NCI-H446 (cell line): Measurements from ENCODE around the gene STRIT1.

Experiments
- DNase-seq, 2 experiments: peaks; one replicate each; lab custom pipeline; 2025; lab: John Stamatoyannopoulos, UW

STRIT1 gene

DNA sequence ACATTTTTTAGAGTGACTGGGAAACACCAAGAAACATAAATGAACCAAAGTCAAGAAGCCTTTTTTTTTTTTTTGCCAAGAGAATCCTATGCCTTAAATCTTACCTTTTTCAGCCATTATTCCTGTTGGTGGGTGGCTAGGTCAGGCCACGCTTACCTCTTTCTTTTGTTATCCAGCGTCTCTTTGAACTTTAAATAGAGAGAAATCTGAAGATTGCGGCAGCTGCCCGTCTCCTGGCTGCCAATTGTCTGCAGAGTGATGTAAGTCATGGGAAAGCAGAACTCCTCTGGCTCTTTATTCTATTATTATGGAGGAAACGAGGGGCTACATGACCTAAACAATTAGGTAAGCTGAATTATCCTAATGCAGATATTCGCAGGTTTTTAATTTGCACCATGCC lies at the start of gene STRIT1:
Gene STRIT1 (minus strand): TSS at position 168 of the 400 bp plus-strand sequence.
- DNase-seq = no peak

DNA sequence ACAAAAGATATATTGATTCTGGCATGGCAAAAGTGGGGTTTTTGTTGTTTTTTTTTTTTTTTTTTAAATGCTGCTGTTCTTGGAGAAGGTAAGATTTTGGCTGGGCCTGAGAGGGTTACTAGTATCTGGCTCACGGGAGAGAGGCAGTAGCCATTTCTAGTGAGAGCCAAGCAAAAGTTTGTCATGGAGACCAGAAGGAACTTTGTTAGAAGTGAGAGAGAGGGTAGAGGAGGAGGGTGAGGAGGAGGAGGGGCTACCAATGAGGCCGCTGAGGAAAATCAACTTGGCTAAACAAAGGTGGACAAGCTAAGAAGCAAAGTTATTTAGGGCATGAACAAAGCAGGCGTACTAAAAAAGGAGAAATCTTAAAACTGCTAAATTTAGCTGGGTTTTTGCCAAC lies 48.9 kb upstream of the STRIT1 start:
- no peak for DNase-seq

DNA sequence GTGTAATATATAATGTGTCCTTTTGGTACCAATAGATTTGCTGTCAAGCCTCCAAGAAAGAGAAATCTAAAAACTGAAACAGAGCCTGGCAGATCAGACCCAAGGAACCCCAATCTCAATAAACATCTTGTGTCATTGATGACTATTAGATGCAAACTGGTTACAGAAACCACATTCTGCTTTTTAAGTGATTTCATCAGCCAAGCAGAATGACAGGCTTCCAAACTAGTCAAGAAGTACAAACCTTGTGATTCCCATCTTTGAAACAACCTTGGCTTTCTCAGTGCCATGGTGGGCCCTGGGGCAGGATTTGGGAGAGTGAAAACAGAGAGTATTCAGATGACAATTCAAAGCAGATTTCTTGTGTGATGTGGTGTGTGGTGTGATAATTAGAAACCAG lies 45.6 kb upstream of the STRIT1 start:
- no peak for DNase-seq

DNA sequence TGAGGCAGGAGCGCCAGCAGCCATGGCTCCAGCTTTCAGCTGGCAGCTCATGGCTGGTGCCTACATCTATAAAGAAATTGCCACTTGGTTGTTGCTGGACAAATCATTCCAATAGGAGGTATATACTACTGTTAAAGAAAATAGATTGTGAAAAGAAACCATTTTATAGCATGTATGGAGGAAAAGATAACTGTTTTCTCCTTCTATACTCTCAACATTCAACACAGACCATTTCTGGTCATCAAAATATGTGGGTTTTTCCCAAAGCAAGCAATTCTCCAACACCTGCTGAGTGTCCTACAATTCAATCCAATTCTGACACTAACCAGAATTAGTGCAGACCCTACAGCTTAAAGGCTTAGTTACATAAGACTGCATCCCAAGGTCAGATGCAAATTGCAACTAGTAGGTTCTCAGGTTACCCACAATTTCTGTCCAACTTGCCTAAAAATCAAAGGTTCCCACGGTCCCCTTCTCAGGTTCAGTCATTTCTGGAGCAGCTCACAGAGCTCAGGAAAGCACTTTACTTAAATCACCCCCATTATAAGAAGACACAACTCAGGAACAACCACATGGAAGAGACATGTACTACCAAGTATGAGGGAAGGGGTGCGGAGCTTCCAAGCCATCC lies 42.4 kb upstream of the STRIT1 start:
- DNase-seq = no peak

DNA sequence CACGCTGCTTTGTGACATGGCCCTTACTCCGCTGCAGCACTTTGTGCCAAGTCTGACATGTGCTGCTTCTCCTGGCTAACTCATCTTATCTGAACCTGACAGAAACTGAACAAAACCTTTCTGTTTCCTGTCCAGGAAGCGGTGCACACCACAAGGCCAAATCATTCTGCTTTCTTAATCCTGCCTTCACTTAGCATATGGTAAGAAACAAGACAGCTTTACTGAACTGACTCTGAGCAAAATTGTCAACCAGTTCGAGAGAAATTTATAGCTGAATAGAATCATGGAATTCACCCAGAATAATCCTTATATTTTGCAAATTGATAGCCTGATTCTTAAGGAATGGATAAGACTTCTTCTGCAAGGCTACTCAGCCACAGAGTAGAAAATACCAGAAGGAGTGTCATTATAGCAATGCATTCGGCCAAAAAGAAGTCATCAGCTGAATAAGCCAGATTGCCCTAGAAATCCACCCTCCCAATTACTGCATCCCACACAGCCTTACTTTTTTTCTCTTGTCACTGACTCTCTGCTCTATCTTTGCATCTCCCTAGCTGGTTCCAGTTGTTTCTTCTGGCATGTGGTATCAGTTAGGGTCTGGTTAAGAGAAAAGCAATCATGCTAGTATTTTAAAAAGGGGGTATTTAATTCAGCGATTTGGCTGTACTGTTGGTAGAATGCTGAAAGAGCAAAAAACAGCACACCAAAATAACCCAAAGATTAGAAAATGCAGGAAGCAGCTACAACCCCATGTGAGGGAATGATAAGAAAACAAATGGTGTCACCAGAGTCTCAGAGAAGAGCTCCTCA lies 41.6 kb upstream of the STRIT1 start:
- DNase-seq = no peak

DNA sequence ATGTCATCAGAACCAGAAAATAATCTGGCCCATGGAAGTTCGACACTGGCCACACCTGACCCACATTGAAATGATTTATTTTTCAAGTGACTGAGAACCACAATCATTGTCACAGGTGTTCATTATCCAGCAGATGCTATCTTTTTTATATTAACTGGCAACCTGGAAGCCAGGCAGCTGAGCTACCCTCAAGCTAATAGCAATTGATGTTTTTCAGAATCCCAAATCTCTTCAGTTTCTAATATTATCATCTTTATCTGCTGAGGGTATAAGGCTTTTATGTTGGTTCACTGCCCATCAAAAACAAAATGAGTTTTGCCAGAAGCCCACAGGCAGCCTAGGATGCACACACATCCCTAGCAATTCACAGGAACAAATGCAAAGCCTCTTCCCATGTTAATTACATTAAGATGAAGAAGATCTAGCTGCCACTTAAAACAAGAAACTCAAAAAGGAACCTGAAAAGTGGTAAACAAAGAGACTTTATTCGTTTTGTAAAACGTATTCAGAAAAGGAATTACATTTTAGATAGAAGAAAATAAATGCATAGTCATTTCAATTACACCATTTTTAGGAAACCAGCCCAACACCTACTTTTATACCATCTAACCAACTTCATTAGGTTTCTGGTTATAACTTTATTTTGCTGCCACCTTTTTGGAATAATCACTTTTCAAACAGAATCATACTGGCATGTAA lies 40.9 kb upstream of the STRIT1 start:
- DNase-seq = no peak

DNA sequence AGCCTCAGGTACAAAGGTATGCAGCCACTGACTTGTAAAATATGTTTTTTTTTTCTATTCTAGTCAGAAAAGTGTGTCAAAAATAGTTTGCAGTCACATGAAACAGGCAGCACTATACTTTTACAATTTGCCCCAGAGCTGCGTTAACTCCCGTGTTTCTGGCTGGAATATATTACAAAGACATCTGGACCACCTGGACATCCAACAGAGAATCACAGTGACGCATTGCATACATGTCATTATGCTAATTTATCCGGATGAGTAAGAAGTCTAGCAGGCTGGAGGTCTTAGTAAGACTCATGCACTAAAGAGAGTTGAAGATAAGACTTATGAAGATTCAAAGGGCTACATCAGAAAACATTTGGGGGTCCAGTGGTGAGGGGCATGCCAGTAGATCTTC lies 39.2 kb upstream of the STRIT1 start:
- DNase-seq = no peak

DNA sequence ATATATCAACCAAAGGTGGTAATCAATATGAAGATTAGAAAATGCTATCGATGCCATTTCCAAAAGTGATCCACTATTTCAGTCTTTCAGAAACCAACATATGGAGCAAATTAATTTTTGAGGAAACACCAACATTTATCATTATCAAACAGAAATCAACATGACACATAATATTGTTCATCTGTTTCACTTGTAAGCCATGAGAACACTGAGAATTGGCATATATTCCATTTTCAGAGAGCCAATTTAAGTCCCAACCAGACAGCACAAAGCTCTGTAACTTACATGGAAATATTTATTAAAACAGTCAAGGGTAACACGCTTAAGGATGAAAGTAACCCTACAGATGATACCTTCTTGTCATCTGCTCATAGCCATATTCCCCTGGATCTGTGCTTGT lies 37.6 kb upstream of the STRIT1 start:
- no peak for DNase-seq

DNA sequence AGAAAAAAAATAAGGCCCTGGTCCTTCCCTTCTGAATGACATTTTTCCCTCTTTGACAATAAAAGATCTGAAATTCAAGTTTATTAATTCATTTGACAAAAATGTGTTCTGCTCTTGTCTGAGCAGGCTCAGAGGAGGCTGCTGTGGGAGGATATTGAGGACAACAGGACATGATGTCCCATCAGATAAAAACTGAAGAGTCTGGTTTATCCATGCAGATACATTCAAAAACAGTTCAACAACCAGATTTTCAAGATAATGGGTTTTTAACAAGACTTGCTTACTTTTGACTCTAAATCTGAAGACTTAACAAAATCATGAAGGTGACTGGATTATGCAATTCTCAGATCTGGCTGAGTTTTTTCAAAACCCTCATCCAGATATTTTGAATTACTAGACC lies 36.9 kb upstream of the STRIT1 start:
- no peak for DNase-seq

DNA sequence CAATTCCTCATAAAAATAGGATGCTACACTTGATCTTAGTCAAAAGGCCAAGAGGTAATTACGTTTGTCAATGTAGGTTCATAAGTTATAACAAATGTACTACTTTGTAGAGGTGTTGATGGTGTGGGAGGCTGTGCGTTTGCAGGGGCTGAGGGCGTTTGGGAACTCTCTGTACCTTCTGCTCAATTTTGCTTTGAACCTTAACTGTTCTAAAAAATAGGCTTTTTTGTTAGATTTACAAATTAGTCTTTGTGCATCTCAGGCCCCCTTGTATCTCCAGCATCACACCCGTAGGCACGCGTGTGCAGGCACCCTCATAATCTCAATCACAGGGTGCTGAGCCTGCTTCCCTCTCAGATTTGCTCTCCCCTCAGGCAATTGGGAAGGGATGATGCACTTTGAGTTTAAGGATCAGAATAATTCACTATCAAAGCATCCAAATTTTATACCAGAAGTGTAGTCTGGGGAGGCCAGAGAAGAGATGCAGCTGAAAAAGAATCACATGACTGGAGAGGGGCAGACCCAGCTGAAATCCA lies 36.1 kb upstream of the STRIT1 start:
- DNase-seq = no peak

DNA sequence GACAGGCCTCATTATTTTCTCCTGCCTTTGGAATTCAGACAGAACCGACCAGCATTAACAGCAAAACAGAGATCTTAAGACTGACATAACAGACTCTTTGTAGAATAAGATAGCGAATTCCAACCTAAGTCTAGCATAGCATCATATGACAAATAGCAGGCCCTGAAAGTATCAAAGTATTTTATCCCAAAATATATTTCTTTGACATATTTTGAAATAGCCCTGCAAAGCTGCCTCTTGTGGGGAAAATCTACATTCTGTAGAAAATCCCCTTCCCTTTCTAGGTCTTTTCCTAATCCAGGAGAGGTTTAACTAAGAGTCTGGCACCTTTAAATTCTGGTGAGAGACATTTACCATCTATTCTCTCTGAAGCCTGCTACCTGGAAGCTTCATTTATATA lies 34.4 kb upstream of the STRIT1 start:
- DNase-seq = no peak

DNA sequence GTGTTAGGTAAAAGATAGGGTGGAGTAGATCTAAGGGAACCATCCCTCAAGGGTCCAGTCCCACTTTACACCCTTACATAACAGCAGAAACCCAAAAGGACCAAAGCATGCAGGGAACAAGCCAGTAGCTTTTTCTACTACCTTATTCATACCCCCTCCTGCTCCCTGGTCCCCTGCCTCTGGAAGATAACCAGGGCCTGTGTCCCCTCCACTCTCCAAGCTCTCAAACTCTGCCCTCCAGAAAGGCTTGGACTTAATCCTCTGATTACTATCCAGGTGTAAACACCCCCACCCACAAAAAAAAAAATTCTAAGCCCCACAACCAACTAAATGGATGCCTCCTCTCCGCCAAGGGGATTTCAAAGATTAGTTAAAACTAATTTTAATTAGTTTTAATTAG lies 33.9 kb upstream of the STRIT1 start:
- DNase-seq = no peak

DNA sequence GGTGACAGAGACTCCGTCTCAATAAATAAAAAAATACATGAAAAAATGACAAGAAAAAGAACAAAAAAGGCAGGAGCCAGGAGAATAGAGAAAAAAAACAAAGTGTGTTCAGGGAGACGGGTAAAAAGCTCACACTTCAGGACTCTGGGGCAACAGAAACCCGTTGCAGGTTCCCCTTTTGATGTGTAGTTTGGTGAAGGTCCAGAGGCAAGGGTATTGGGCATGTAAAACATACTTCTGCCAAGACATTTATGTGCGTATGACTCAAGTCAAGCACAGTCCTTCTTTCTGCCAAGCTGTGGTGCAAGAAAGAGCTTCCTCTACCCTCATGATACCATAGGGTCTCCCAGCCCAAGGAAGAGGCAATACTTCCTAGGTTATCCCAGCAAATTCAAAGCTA lies 33.4 kb upstream of the STRIT1 start:
- no peak for DNase-seq

DNA sequence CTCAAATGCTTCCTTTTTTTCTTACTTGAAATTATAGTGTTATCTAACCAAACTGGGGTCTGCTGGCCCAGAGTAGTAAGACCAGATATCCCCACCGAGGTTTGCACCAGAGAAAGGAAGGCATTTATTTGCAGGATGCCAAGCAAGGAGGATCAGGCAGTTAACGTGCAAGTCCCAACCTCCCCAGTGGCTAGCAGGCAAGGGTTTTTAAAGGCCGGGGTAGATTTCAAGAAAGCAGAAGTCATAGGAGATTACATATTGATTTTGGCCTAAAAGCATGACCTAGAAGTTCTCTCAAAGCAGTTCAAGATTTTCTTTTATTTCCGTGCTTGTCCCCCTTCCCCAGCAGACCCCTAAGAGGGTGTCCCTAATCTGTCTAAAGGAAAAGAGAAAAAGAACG lies 32.8 kb upstream of the STRIT1 start:
- DNase-seq = no peak

DNA sequence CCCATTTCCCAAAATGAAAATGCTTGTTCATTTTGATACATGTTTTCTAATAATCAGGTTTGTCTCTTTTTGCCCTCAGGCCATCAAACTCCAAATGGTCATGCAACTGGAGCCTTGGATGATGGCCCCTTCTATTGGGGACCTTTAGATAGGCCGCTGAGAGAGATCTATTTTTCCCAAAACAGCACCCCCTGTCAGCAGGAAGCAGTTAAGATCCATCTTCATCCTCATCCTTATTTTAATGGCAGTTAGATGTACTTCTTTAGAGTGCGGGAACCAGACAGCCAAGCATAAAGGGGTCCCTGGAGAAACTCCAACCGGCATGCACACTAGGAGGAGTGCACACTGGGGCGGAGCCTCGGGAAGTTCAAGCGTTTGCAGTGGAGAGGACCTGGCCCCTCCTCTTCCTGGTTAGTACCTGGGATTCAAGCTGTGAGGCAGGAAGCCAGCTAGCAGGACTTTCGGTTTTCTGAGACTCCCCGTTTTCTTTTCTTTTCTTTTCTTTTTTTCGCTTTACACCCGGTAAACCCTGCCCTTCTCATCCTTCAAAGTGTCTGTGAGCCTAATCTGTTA lies 31.9 kb upstream of the STRIT1 start:
- no peak for DNase-seq

DNA sequence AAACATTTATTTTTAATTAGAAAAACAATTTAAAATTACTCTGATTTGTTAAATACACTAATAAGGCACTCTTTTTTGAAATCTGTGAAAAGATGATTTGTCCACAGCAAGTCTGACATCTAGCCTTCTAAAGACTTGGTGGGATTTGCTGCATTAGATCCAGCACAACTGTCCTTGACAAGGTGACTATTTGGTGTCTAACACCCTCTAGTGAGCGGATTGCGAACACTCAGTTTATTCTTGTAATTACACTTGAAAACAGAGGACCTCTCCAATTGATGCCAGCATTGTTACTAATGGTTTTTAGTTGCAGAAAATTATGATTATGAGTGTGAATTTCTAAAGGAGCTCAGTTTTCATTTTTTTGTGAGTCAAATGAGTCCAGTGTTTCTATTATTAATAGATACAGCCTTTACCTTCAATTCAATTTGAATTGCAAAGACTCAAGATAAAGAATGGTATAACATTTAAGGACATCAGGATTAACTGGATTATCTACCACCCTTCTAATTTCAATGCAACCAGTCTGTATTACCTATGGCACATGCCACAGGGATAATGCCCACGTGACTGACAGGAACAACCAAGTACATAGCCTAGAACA lies 29.7 kb upstream of the STRIT1 start:
- DNase-seq = peak; percentile 39 to 84

DNA sequence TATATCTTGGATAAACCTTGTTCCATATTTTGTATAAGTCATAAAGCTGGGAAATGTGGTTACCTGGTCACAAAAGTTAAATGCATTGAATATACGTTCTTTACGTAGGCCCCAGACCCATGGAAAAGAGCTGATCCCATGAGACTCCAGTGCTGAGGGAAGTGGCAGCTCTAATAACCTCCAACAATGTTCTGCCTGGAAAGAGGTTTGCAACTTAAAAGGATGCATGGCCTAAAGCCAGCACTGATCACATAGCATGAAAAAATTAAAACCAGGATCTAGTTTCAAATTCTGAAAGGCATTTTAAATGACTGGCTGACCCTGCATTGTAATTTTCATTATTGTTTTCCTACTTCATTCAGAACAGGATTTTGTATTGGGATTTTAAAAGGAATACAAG lies 27.9 kb upstream of the STRIT1 start:
- DNase-seq = peak in 1 of 2 experiments; percentile 13

DNA sequence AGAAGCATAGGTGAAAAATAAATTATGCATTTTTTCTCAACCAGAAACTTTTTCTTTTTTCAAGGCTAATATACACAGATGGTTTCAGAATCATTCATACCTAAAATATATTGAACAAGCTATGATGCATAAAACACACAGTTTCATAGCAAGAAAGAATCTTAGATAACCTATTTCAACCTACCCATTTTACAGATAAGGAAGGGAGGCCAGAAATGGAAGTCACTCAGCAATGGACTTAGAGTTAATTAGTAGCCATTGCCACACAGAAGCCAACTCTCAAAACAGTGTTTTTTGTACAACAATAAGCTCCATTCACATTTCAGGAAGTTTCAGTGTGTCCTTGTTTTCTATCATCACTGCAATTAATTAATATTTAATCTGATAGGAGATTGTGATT lies 27.5 kb upstream of the STRIT1 start:
- DNase-seq = no peak

DNA sequence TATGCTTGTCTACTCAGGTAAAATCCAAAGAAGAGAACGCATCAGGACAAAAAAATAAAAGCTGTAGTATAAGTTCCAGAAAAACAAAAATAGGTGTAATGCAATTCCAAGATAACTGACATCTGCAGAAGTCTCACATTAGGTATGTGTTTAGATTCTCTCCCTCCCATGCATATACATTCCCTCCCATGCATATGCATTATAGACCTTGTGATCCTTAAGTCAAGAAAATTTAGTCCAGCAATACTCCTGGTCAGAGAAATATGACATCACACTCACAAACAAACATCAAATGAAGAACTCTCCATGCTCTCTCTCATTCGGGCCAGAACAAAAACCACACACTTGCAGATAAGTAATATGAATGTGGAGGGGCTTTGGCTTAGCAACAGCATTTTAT lies 25.3 kb upstream of the STRIT1 start:
- DNase-seq = no peak

DNA sequence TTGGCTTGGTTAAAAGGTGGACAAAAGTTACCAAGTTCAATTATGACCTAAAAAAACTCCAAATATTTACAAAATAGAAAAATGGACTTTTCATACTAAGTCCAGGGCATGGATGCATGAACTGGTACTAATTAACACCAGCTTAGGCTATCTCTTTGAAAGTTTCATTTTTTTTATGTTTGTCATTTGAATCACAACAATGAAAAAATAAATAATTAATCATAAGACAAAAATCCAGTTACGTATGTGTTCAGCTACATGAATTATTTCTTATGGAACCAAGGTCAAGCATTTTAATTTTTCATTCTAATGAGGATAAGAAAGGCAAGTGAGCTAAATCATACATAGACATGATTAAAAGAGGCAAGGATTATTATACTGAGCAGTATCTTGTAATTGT lies 23.7 kb upstream of the STRIT1 start:
- no peak for DNase-seq

DNA sequence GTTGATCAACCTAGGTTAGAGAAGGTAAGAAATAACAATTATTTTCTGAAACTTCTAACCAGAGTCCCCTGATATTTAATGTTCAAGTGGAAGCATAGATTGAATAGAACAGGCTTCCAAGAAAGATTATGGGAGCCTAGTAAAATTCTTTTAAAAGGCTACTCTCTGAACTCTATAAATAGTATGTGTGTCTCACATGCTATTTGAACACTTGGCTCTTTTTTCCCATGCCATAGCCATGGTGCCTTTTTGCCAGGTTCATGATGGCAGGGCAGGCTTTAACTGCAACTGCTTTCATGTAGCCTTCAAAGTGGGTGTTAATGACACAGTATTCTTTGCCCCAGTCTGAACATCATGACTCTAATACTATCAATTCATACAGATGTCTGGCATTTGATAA lies 22.9 kb upstream of the STRIT1 start:
- DNase-seq = no peak

DNA sequence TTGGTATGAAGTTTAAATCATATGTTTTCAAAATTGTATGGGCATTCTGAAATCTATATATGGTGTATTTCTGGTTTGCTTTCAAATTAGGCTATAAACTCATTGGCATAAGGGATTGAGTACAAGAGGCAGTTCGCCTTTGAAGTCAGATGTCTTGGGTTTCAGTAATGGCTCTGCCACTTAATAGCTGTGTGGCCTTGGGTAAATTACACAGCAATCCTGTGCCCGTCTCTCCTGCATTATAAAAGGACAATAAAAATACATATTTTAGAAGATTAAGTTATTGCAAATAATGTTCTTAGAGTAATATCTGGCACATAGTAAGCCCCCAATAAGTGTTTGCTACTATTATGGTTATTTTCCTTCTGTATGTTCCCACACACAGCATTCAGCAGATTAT lies 20.4 kb upstream of the STRIT1 start:
- DNase-seq = no peak
